Kidney capillary endothelial cell (primary cell): ENCODE measurements around the gene NPEPL1.
A peak's percentile ranks its signal among the peaks of the same experiment; 100 is the strongest.

Source experiments
- DNase-seq: peaks from one replicate; pipeline ENCODE4 v3.0.0-alpha.2; 2018; ENCODE audit warnings: low spot score

The NPEPL1 gene

DNA sequence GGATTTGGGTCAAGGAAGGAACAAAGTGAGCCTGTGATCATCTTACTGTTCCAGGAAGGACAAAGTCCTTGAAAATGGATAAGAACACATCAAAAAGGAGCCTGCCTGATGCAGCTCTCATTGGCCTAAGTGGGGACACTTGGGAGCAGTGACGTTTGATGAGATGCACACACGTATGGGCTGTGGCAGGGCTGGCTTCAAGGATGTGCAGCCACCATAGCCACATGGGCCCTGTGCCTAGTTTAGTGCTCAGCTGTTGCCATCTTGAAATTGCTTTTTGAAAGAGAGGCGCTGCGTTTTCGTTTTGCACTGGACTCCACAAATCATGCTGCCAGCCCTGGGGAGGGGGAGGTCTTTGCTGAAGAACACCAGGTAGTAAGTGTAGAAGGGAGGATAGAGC, 6.6 kb upstream of the NPEPL1 start:
- no peak for DNase-seq

DNA sequence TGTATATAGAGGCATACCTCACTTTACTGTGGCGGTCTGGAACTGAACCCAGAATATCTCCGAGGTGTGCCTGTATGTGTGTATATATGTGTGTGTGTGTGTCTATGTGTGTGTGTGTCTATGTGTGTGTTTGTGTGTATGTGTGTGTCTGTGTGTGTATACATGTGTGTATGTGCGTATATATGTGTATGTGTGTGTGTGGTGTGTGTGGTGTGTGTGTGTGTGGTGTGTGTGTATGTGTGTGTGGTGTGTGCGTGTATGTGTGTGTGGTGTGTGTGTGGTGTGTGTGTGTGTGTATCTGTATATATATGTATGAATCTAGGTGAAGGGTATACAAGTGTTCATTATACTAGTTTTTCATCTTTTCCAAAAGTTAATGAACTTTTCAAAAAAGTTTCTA, 4.2 kb upstream of the NPEPL1 start:
- no peak for DNase-seq

DNA sequence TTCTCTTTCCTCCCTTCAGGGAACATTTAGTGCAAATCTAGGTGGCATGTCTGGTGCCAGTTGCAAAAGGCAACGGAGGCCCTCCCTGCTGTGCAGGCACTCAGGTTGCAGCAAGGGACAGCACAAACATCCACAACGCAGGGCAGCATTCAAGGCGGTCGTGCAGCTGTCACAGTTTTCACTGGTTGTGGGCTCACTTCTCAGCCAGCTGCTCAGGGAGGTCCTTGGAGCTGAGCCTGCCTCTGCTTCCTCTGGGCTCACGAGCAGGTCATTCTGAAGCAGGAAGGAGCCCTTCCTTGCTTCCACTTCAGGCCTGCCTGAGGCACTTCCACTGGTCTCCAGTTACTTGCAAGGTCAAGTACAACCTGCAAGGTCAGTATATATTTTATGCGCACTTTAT, 3.8 kb upstream of the NPEPL1 start:
- peak; percentile 9 for DNase-seq

DNA sequence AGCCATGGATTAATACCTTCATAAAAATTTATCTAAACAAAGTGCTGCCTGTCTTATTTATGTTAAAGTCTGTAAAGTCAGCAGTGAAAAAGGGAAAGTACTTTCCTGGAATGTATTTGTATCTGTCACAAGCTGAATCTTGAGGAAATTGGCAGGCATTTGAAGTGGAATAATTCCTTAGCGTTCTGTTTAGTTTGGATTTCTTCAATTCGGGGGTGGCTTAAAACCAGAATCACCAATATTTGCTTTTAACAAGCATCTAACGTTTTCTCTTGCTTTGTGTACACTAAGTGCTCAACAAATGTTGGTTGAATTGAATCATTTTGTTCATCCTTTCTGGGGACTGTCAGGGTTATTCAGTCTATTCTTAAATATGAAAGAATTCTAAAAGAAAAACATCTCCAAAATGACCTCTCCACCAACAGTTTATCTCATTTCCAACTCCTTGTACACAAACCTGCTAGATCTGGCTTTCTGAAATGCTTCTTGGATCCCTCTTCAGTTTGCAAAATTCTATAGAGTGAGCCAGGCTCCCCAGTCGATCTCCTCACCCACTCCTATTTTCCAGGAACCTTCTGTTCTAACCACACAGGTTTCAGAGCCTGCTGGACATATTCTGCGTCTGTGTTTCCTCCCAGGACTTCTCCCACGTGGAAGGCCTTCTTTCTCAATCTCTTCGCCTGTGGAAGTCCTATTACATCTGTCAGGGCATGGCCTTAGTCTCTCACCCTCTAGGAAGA, 2.0 kb upstream of the NPEPL1 start:
- DNase-seq, result no peak

DNA sequence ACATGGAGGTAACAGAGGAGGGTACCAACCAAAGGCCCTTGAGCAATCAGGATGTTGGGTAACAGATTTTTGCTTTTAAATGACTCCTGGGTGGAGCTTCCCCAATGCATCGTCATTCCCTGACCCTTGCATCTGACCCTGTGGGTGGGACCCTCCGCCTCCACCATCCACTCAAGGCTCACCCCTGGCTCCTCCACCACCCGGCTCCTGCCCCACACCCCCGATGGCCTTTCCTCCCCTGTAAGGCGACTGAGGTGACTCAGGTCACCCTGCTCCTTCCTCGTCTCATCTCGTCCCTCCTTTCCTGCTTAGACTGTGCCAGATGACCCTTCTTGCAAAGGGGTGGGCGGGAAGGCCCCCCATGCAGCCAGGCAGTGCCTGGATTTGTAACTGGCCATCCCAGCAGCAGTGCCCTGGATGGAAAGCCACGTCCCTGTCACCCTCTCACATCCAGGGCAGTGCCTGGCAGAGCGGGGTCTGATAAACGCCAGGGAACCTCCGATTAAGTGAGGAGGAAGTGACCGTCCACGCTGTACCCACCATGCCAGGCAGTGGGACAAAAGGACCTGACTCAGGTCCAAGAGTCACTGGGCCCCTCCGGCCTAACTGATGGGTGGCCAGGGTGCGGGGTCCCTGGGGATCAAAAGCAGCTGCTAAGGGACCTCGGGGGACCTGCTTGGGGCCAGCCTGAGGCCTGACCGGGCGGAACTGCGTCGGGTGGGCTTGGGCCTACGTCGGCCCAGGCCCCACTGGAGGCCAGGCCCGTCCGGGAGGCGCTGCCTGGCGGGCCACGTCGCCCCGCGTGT, 624 bp upstream of the NPEPL1 start:
- no peak for DNase-seq

DNA sequence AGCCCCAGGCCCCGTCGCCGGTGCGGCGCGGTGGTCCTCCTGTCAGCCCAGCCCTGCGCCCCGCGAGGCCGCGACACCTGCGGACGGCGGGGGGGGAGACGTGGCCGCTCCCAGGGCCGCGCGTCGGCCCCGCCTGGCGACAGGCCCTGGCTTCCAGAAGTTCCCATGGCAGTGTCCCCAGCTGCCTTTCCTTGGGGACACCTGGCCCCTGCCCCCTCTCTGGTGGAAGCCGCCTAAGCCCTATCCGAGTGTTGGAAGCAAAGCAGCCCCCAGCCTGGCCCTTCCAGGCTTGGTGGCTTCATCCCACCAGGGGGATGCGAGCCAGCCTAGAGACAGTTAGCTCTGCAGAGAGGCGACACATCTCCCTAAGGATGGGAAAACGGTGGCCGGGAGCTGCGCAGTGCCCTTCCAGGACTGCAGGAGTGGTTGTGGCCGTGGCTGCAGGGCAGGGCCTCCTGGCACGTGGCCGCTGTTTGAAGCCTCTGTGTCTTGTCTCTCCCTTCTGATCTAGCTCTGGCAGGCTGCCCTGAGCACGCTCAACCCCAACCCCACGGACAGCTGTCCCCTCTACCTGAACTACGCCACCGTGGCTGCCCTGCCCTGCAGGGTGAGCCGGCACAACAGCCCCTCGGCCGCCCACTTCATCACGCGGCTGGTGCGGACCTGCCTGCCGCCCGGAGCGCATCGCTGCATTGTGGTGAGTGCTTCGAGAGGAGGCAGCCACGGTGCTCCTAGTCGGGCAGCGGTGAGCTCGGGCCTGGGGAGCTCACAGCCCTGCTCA, 816 bp downstream of the NPEPL1 start:
- DNase-seq, result peak; percentile 11

DNA sequence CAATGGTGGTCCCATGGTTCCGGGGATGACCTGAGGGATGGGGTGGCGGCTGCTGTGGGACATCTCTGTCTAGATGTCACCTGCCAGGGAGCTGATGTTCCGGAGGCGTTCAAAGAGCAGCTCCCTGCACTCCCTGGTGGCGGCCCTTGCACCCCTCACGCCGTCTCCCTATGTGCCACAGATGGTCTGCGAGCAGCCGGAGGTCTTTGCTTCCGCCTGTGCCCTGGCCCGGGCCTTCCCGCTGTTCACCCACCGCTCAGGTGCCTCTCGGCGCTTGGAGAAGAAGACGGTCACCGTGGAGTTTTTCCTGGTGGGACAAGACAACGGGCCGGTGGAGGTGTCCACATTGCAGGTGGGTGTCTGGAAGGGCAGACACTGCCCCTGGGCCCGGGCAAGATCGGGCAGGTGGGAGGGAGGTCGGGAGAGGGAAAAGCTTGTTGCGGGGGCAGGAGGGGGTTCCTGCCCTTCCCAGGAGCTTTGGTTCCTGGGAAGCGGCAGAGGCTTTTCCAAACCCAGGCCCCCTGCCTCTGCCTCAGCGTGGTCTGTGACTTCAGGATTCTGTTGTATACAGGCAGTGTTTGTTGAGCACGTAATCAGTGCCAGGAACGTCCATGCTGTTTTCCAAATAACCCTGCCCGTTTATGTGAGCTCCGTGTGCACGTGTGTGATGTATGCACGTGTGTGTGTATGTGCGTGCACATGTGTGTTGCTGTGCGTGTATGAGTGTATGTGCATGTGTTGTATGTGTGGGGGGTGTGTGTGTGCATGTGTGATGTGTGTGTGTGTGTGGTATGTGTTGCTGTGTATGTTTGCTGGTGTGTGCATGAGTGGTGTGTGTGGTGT, 1.9 kb downstream of the NPEPL1 start:
- DNase-seq, result no peak

DNA sequence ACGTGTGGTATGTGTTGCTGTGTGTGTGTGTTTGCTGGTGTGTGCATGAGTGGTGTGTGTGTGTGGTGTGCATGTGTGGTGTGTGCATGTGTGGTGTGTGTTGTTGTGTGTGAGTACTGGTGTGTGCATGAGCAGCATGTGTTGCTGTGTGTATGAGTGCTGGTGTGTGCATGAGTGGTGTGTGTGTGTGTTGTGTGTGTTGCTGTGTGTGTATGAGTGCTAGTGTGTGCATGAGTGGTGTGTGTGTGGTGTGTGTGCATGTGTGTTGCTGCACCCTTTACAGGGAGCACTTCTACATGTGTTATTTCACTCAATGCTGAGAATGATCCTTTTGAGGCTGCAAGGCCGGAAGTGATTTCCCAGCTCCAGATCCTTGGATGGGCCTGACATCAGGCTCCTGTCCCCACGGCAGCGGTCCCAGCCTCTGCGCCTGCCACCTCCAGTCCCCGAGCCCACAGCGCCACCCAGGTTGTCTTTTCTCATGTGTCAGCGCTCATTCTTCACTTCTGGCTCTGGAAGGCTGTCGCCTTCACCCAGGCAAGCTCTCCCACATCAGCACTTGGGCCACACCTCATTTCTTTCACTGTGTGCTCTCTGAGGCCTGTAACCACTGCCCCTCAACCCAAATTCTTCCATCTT, 2.6 kb downstream of the NPEPL1 start:
- DNase-seq, result no peak

DNA sequence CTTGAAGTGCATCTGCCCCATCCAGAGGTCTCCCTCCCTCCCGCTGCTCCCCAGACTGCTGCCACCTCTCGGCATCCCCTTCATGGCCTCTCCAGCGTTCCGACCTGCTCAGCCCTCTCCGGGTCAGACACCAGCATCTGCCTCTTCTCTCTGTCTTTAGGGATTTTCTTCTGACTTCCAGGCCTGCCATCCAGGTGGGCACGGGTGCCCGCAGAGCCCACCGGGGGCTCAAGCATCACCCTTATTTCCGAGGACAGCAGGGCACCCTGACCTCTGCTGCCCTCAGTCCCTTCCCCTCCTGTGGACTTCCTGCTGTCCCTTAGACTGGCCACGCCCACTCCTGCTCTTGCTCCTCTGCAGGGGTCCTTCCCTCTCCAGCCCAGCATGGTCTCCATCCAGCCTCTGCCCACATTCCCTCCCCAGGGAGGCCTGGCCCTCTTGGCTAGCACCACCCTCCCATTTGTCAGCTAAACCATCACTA, 3.3 kb downstream of the NPEPL1 start:
- no peak for DNase-seq

DNA sequence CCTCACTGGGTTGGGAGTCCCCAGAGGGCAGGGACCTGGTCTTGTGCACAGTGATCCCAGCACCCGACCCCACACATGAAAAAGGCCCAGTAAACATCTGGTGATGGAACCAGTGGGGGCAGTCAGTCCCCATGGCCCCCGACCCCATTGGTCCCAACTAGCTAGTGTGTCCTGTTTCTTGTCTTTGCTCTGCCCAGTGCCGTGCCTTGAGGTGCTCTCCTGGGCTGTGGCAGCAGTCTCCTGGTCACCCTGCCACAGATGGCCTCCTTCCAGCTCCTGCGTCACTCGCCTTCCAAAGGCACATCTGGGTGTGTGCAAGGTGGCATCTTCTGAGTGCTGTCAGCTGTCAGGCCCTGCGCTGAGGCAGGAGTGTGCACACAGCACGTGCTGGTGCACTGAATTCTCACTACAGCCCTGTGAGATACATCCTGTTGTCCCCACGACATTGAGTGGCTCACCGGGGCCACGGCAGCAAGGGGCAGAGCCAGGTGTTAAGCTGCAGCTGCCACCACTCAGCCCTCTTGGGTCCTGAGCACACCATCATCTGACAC, 3.9 kb downstream of the NPEPL1 start:
- no peak for DNase-seq

DNA sequence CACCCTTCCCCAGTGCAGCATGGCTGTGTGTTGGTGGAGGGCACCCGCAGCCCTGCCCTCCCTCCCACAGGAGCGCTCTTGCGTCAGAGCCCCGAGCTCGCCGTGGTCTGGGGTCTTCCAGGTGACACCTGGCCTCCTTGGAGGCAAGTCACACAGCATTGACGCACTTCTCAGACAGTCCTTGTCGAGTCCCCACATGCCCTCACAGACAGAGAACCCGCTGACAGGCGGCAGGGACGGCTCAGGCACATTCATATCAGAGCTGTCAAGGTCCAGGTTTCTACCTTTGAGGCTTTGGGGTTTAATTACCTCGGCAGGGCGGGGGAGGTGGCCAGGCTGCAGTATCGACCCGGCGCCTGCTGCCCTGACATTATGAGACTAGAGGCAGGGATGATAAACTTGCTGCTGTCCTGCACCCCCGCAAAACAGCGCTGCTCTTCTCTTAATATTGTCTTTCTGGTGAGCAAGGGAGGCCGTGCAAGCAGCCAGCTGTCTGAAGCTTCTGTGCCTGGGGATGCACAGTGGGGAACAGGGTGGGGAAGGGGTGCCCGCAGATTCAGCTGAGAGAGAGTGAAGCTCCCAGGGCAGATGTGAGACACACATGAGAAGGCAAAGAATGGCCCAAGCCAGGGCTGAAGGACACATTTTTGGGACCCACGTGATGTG, 4.7 kb downstream of the NPEPL1 start:
- DNase-seq, result no peak

DNA sequence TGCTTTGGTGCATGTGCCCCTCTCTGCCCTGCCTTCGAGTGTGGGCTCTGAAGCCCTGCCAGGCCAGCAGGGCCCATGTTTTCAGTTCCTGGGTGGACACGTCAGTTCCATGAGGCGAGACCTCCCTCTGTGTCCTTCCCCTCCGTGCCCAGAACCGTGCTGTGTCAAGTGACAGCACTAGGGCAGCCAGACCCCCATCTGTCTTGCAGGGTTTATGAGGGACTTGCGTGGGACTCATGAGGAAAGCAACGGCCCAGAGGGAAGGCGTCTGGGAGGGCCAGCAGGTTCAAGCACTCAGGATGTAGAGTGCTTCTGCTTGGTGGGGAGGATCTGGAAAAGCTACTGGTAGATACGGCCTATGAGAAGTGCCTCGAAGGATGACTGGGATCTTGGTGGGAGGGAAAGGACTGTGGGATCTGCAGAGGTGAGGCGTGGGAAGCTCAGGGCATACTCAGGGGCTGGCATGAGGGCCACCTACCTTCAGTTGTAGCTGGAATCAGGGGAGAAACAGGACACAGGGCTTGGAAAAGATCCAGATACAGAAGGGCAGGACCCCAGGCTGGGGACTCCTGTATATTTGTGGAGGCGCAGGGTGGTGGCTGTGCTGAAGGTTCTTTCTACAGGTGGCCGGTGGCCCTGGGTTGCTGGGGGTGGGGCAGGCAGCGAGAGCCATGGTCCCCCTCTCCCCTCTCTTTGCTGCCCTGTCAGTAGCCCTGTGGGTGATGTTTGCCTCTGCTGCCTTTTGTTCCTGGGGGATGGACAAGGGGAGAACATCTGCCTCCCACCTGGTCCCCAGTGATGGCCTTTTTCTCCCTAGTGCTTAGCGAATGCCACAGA, 5.5 kb downstream of the NPEPL1 start:
- no peak for DNase-seq

DNA sequence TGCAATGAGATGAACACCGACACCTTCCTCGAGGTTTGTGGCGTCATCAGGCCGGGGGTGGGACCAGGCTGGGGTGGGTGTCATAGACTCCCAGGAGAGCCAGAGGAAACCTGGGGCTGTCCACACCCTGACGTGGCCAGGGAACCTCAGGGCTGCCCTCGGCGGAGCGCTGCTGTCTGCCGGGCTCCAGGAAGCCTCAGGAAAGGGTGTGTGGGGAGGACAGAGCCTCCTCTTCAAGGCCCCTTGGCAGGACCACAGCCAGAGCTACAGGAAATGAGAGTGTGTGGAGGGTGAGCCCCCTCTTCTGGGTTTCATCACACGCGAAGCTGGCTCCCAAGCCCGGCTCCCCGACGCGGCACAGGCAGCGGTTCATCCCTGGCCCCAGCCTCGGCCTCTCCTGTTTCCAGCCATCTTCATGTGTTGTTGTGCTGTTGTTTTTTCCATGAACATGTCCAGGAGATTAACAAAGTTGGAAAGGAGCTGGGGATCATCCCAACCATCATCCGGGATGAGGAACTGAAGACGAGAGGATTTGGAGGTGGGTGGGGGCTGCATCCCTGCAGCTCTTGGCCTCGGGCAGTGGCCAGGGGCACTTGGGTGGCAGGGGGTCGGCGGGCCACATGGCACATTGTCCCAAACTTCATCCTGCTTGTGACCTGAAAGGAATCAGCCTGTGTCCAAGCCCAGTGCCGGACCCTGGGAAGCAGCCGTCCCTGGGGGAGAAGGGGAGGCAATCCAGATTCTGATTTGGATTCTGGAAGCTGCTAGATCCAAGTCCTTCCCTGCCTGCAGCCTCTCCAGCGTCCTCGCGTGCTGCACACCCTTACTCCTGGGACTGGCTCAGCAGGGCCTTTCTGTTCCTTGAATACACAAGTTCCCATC, 6.4 kb downstream of the NPEPL1 start:
- no peak for DNase-seq

DNA sequence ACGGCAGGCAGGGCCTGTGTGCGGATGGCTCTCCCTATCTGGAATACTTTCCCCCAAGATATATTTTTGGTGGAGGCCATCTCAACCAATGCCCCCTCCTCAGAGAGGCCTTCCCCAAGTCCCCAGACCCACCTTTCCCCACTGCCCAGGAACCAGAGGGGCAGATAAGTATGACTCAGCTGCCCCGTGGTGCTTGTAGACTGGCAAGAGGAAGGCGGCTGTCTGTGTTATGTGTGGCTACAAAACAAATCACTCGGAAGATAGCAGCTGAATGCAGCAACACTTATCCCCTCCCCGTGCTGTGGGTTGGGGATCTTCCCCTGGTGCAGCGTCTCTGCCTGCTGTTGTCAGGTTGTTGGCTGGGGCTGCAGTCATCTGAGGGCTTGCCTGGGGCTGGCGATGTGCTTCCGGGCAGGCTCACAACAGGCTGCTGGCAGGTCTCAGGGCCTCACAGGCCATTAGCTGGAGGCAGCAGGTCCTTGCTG, 7.1 kb downstream of the NPEPL1 start:
- no peak for DNase-seq

DNA sequence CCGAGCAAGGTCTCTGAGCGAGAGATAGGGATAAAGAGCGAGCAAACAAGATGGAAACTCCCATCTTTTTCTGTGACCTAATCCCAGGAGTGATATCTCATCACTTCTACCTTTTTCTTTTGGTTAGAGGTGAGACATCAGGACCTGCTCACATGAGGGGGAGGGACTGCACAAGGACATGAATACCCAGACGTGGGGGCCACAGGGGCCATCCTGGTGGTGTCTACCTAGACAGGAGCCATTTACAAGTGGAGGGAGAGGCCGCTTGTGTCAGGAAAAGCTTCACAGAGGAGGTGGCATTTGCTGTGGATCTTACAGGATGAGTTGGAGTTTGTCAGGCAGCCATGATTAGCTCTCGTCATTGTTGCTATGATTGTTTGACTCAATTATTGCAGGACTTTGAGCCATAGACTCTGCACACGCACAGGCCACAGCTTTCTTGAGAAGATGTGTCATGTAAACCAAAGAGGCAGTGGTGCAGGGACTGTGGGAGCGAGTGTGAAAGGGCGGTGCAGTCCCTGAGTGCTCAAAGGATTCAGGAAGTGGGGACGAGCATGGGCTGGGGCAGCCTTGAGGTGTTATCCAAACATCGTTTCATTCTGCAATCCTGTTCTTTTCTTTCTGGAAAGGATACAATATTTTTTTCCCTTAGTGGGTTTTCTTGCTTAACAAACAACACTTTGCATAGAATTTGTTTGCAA, 7.7 kb downstream of the NPEPL1 start:
- no peak for DNase-seq

DNA sequence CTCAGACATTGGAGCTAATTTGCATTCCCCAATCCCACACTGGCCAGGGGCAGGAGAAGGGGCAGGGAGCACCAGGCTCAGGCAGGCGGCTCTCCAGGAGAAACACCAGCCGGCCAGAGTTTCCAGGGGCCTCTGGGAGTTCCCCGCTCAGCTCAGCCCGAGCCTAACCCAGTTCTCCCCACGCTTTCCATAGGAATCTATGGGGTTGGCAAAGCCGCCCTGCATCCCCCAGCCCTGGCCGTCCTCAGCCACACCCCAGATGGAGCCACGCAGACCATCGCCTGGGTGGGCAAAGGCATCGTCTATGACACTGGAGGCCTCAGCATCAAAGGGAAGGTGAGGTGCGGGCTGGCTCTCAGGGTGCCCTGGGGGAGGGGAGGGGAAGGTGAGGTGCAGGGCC, 8.2 kb downstream of the NPEPL1 start:
- DNase-seq, result no peak

DNA sequence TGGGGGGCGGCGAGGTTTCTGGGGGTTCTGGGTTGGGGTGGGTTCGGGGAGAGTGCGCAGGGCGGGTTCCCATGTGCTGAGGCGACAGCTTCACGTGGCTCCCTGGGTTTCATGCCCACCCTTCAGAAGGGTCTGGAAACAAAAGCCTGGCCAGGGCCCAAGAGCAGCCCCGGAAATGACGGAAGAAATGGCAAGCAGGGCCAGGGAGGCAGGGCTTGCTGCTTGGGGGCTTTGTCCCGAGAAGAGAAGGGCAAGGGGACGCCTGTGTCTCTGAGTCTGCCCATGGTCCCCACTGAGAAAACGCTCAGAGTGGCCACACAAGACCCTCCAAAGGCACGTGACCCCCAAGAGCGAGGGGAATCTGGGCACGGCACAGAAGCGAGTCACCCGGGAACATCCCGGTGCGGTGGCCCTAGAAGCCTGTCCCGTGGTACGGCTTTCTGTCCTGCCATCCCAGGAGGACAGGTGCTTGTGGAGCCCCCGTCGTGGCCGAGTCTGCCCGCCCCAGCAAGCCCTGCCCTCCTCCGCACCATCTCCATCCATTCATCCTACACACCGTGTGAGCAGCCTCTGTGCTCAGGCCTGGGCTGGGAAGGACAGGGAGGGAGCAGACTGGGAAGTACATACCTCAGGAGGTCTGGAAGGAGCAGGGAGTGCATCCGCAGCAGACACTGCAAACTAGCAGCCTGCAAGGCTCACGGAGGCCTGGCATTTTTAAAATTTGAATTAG, 9.0 kb downstream of the NPEPL1 start:
- DNase-seq, result no peak
